Cortex of kidney (tissue), 1 donor: ENCODE measurements around the gene POPDC2.

ENCODE experiments used
- DNase-seq: peaks from one replicate; lab custom pipeline; 2025; lab: John Stamatoyannopoulos, UW

POPDC2 gene

DNA sequence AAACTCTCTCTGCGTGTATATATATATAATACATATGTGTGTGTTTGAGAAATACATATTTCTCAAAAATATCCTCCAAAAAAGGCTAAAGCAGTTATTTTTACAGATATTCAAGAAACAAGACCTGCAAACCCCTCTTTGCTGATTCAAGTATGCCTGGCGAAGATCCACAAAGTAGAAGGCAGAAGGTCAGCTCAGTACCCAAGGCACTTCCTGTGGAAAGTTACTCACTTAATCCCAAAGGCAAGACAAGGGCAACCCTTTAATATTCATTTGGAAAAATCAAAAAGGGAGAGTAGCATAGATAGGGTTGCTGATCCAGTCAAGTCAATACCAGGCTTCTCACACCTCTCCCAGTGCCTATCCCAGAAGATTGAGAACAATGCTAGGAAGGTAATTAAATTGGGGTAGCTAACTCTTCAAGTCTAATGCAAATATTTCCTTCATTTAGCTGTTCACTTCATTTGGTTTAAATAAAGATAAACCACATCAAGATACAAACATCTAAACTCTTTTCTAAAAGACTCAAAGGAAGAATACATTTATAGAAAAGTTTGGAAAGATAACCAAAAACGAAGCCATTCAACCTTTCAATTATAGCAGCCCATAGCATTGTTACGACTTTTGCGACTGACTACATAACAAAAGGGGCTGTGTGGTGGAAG lies 9.6 kb upstream of the POPDC2 start:
- no peak for DNase-seq

DNA sequence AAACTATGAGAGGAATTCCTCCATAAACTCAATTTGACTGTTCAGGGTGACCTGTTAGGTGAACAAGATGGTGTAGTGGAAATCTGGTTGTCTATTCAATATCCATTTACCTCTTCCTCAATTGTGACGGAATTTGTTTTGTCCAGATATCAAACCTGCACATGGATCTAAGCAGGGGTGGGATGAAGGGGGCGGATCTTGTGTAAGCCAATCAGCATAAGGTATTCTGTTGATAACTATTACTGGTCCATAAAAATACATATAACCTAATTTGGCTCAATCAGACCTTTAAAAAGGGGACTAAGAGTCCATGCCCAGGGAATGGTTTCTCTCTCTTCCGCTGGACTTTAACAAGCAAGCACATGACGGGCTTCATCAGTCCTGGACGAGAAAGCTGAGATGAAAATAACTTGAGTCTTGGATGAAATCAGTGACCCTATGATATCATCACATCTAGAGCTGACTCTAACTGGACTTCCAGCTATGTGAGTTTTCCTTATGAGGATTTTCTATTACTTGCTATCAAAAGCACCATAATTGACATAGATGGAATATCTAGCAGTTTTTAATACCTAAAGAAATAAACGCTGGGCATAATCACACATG lies 5.7 kb upstream of the POPDC2 start:
- DNase-seq, result no peak

DNA sequence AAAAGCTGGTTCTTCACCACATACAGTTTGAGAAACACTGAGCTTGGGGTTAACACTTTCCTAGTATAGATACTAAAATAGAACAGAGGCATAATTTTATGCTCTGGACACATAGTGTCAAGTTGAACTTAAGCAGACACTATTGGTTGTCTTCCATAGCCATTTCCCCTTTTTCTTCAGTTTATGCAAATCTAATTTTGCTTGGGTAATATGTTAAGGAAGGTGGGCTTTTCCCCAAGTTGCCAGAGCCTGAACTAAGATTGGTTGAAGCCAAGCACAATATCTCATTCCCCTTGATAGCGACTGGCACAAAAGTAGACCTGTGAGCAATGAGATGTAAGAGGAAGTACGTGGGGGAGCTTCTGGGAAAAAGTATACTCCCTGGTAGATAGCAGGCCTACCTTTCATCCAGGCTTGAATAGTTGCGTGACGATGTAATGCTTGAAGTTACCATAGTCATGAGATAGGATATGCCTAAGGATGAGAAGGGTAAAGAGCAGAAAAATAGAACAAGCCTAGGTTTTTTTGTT lies 4.5 kb upstream of the POPDC2 start:
- no peak for DNase-seq

DNA sequence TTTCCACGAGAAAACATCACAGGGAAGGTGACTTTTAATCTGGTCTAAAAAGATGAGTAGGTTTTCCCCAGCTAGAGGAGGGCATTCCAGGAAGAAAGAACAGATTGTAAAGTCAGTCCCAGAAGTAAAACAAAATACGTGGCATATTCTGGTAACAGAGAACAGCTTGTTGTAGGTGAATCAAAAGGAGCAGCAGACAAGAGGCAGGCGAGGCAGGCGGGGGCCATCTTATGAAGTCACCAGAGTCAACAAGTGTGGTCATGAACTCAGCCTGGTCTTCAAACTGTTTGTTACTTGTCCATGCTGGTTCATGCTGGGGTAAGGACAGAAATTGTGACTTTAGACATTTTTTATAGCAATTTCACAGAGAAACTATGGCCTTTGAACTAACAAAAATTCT lies 4.0 kb upstream of the POPDC2 start:
- no peak for DNase-seq

DNA sequence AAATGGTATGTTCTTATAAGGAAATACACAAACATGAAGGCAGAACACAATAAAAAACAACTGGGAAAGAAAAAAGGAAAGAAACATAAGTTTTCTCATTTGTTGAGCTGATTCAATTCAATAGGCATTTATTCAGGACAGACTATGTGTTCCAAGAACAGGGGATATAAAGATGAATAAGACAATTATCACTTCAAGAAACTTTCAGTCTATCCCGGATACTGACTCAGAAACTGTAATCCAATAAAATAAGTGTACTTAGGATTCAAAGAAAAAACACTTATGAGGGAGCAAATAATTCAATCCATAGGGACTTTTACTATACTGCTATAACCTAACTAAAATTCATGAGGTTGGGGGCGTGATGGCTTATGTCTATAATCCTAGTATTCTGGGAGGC lies 3.5 kb upstream of the POPDC2 start:
- DNase-seq, result no peak

DNA sequence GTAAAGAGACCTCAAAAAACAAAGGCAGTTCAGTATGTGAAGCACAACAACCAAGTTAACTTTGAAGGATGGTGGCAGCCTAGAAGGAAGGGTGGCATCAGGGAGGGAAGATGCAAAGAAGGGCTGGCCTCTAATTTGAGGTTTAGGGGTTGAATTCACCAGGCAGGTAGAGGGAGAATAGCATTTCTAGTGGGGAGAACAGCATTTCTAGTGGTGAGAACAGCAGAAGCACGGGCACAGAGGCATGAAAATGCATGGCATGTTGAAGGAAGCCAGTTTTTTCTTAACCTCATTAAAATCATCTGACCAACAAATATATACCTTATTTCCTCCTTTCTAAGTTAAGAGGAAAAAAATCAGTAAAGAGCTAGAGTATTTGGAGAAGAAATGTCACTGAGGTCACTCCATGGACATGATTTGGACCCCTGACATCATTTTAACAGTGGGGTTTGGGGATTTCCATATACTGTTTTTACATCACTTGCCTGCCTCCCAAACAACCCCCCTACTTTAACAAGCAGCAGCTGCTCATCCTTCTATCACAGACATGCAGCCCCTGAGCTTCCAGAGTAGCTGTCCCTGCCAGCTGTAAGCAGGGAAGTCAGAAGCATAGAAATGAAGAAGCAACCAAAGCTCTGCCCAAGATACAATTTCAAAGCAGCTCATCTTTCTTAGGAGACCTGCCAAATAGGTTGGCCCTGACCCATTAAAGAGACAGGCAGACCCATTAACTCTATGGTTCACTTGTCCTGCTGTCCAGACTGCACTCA lies 2.4 kb upstream of the POPDC2 start:
- no peak for DNase-seq

DNA sequence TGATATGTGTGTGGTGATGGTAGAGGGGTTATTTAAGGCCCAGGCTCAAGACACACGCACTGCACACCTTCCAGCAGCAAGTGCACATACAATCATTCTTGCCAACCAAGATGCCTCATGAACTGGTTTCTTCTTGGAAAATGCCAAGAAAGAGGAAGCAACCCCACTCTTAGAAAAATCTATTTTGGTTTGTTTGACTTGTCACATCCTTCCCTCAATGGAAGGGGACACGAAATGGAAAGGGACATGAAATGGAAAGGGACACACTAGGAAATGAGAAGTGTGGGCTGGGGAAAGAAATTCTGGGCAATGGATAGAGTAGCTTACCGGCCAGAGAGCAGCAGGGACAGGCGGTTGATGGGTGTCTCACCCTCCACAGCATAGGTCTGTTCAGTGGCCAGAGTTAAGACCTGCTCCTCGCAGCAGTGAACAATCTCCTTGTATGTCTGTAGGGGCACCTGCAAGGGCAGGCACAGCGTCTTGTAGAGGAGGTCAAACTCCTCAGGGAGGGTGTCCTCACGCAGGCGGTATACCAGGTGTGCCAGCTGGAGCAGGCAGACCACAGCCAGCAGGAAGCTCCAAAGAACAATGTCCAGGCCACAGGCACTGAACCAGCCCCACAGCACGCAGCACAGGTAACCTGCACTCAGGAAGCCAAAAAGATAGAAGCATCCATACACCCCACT lies 640 bp downstream of the POPDC2 start:
- no peak for DNase-seq

DNA sequence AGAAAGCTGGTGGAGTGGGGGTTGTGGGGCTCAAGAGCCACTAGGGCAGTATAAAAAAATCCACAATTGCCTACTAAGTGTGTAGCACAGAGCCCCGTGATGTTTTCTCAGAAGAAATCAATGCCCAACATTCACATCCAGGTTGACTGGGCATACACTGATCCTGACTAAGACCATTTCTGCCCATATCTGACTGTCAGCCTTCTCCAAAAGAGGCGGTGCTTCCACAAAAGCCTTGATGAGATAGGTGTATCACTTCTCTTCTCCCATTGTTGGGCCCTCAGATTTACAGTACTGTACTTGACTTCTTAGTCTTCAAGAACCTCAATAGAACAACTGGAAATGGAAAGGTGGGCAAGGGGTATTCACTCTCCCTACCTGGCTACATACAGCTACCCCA lies 1.4 kb downstream of the POPDC2 start:
- DNase-seq, result no peak

DNA sequence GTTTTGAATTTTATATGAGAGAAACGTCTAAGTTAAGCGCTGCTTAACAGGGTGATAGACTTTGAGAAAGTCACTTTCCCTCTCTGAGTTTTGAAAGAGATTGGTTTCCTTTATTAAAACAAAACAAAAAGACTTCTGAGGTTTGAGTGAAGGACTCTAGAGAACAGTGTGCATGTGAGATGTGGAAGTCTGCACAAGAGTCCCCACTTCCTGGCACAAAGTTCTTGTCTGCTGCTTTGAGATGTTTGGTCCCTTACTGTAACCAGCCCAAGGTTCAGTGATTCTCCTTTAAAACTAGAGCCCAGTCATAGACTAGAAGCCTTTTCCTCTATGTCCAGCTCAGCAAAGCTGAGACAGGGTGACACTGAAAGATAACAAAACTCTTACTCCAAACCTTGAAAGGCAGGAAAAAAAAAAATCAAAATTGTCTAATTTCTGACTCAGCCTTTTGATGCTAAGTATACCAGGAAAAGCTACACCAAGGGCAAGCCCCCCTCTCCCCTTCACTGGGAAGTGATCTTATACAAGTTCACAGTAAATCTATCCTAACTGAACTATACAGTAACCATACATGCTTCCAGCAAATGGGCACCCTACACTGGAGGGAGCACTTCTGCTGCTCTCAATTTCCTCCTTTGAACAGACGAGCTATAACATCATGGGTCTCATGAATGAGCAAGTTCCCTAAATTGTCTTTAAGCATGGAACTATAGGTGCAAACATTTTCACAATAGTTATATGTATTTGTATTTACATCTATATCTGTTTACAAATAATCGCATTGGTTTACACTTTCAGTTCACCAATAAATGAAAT lies 2.3 kb downstream of the POPDC2 start:
- no peak for DNase-seq

DNA sequence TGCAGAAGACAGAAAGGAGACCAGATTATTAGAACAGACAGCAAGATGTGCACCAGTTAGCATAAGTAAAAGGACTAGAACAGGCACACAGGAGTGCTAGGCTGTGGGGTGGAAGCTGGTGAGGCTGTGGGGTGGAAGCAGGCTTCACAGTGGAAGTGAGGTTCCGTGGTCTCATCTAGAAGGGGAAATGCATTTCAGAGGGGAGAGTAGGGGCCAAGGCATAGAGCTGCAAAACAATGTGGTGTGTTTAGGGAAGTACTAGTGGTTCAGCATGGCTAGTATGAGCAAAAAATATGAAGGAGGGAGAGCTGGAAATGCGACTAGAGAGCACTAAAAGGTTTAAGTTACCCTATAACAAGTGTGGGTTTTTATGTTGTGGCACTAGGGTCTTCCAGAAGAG lies 6.5 kb downstream of the POPDC2 start:
- DNase-seq, result no peak

DNA sequence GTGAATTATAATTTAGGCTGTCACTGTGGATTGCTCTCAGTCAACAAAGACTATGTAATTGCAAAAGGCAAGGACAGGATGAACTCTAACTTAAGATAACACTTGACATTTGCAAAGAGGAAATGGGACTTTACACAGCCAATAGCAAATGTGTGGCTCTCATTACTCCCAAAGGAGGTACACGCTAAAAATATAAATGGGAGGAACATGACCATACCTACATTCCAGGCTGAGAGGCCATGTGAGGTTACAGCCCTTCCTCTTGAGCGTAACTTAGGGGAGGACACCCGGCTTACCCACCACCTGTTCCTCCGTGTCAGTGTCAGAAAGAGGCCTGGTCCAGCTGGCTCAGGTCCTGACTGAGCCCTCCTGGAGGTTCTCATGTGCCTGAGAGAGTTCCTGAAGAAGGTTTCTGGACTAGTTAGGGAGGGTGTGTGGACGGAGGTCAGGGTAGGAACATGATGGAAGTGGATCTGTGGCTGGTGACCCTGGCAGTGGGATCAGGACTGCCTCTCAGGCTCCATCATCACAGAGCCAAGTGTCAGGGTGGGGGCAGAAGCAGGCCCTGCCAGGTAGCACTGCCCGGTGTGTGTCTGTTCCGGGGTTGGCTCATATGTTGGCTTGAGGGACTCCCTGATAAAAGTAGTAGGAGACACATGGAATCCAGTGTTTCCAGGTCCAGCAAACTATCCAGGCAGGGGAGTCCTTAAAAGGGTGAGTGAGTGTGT lies 7.9 kb downstream of the POPDC2 start:
- DNase-seq, result no peak

DNA sequence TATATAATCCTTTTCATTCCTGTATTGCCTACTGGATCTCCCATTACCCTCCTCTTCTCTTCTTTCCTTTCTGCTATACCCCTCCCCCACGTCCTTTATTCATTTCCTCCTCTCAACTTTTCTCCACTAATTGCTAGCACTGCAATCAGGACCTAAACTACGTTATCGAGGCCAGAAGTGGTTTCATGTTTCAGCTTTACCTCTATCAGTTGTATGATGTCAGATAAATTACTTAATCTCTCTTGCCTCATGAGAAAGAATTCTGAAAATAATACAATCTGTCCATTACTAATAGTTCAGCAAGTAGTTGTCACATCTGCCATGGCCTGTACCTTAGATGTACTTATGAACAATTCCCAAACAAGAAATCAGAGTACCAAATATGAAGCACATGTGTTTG lies 10.6 kb downstream of the POPDC2 start:
- no peak for DNase-seq

DNA sequence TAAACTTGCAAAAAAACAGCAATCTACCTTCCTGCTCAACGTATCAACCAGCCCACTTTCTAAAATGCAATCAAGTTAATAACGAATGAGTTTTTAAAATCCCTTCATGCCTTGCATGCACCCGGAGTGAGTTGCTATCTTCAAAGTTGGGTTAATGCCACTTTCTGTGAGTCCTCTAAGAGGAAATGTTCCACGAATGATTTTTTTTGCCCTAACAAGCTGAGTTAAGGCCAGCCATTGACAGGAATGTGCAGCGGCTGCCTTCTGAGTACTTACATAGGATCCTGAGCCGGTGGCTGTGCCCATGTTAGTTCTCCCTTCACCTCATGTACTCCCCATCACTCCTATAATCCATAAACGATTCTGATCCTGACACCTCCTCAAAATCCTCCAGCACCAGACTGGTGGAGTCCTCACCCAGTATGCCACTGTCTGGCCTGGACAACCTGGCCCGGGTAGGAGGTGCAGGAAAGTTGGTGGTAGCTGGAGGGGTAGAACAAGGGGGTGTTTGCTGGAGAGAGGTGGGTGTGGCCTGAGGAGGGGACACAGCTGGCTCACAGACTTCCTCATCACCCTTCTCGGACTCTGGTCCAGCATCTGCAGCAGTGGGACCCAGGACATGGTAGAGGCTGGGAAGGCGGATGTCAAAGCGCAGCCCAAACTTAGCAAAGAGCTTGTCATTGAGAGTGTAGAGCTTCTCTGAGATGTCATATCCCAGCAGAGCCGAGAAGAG lies 12.4 kb downstream of the POPDC2 start:
- no peak for DNase-seq

DNA sequence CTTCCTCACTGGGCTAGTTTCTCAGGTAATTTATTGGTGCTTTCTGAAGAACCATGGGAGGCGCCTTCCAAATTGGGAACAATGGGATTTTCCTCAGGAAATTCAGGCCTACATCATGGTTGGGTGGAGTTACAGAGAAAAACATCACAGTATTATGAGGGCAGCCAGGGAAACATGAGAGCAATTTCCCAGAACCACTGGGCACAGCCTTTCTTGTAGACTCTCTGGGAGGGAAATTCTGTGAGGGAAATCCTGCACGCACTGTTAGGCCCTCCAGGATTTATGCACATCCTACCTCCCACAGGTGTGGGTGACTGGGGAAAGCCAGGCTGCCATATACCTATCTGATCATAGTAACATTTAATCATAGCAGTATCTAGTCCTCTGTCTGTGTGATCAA lies 13.2 kb downstream of the POPDC2 start:
- no peak for DNase-seq

DNA sequence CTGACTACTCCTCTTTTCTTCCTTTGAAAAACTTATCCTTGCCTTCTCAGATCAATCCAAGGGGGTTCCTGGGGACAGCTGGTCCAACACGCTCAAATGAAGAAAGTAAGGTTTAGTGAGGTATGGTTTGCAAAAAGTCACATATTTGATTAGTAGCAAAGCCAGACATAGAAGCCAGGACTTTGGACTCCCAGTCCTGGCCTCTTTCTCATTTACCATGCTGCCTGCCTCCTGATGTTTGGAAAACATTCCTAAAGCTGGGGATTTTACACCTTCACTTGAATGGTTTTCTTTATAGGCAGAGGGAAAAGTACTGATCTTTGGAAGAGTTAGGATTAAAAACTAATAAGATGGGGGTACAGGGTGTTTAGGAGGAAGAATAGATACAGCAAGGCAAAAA lies 14.6 kb downstream of the POPDC2 start:
- DNase-seq, result no peak

DNA sequence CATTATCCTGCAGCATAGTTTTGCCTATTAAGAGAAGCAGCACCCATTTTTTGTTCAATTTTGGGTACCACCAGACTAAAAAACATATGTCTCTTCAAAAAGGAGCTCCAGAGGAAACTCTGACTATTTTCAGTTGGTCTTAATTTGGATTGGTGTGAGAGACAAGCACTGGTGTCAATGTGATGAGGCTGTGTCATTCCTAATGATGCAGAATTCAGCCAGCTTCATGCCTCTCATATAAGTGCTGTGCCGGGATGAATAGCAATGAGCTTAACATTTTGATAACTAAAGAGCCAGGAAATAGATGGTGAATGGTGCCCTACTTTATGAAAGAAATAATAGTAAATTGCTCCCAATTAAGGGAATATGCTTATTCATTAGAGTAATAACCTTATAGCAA lies 15.9 kb downstream of the POPDC2 start:
- DNase-seq, result no peak

DNA sequence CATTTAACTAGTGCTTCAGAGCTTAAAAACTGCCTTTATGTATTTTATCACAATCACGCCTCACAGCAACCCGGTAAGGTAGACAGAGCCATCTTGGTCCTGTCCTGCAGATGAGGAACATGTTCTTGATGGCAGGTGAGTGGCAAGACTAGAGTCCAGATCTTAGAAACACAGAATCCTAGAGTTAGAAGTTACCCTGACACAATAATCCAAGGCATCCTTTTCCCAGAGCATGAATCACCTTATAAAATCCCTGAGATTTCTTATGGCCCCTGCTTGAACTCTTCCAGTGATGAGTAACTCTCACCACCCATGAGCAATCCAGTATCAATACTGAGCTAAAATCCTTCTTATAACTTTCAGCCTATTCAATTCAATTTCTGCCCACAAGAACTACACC lies 16.9 kb downstream of the POPDC2 start:
- no peak for DNase-seq

DNA sequence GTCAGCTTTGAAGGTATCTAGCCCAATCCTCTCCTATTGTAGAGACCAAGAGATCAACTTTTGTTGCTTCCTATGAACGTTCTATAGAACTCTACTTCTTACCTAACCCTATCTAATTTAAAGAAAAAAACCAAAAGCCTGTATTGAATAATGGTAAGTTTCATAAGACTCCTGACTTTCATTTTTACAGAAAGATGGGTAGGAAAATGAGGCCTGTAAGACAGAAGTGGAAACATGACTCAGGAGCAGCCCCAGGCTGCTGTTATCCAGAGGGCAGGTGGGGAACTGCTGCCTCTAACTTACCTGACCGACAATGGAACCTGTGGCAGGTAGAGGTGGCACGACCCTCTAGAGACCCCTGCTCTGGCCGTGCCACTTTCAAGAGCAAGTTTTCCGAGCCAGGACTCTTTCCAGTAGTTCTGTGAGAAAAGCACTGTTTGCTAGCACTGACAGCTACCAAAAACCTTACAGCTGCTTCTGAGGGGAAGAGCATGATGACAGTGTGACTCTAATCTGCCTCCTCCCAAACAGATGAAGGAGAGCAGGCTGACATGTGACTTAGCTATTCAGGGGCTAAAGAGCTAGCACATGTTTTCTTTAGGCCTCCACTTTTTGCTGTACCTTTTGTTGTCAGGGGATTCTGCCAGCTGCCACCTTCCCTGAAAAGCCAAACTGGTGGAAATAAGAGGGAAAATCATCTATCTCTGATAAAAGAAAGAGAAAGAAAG lies 17.5 kb downstream of the POPDC2 start:
- no peak for DNase-seq

DNA sequence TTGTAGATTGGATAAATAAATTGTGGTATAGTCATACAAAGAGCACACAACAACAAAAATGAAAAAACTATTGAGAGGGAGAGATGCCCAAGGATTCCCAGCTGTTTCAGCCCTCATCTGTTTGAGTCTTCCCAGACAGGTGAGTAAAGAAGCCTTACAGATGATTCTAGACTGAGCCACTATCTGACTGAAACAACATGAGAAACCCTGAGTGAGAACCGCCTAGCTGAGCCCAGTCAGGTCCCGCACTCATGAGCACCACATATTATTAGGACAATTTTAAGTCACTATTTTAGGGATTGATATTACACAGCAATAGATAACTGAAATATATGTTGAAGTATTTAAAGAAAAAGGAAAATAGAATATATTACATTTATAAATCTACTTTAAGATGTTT lies 19.0 kb downstream of the POPDC2 start:
- no peak for DNase-seq
